WI38 (cell line): ENCODE measurements around the gene NIN.
"Not testable (repeated sequence)": the region's sequence is repeated elsewhere in the genome, so short reads cannot be mapped to it uniquely, and the experiment has no call there.

ENCODE experiments used
- H3K4me3 ChIP-seq: 2 replicates; pipeline ENCODE4 v1.5.1; 2011; ENCODE audit warnings: low read depth, mild to moderate bottlenecking, control low read depth, low read length
- CTCF ChIP-seq: IDR thresholded peaks from 2 replicates; pipeline ENCODE4 v1.5.1; 2012; ENCODE audit warnings: low read depth, mild to moderate bottlenecking, control low read depth, low read length

Gene NIN

GRCh38 chr14:50823051-50823761 lies 7.8 kb downstream of the NIN start:
- TF ChIP-seq CTCF: no peak
- H3K4me3 ChIP-seq: no peak overlapping the region

DNA sequence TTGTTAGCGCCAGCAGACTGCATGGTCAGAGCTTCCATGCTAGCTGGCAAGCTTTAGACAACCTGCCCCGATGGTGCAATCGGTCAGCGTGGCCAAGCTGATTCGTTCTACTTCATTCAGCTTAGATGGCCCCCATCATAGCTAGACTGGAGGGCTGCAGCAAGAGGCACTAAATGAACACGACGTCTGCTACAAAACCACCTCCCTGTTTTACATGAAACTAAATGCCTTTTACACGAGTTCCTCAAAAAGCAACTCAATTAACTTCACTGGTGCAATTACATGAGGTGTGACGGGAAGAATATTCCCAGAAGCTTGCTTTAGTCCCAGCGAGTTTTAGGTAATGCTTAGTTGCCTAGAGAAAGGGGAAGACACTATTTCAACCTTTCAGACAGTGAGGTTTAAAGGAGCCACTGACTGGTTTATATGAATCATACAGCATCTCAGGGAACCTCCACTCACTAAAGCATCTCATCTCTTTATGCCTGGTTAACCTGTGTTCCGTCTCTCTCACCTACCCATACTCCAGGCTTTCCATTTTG lies 8.4 kb downstream of the NIN start:
- no peak overlapping the region for H3K4me3 ChIP-seq
- TF ChIP-seq CTCF: no peak

- no peak overlapping the region for H3K4me3 ChIP-seq
- no peak for TF ChIP-seq CTCF
These were observed 9.2 kb downstream of the NIN start for GRCh38 chr14:50821510-50822464.

- H3K4me3 ChIP-seq: no peak overlapping the region
- no peak for TF ChIP-seq CTCF
These were observed 10.0 kb downstream of the NIN start for GRCh38 chr14:50820786-50821509.

GRCh38 chr14:50819303-50819702 lies 11.7 kb downstream of the NIN start:
- not testable (repeated sequence) for H3K4me3 ChIP-seq

GRCh38 chr14:50816395-50817047 lies 14.4 kb downstream of the NIN start:
- TF ChIP-seq CTCF: no peak
- no peak overlapping the region for H3K4me3 ChIP-seq

- H3K4me3 ChIP-seq: not testable (repeated sequence)
These were observed 15.4 kb downstream of the NIN start for GRCh38 chr14:50815526-50815925.

DNA sequence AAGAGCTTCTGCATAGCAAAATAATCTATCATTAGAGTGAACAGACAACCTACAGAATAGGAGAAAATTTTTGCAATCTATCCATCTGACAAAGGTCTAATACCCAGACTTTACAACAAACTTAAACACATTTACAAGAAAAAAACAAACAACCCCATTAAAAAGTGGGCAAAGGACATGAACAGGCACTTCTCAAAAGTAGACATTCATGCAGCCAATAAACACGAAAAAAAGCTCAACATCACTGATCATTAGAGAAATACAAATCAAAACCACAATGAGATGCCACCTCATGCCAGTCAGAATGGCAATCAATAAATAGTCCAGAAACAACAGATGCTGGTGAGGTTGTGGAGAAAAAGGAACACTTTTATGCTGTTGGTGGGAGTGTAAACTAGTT lies 15.9 kb downstream of the NIN start:
- not testable (repeated sequence) for H3K4me3 ChIP-seq
